Fibroblast of pulmonary artery (primary cell): ENCODE data around the gene KCNQ1.

ENCODE experiments used
- DNase-seq: peaks from one replicate; pipeline ENCODE4 v3.0.0-alpha.2; 2010; ENCODE audit warnings: low read depth
- H3K4me3 ChIP-seq: replicated peaks from 2 replicates; pipeline ENCODE4 v1.5.1; 2011; ENCODE audit warnings: low read depth, mild to moderate bottlenecking, control low read depth, low read length, moderate library complexity
- TF ChIP-seq, protein P1 (sequence below): IDR thresholded peaks from 2 replicates; pipeline ENCODE4 v1.5.1; 2011; ENCODE audit warnings: mild to moderate bottlenecking, control low read depth, low read length, inconsistent platforms; ENCODE audit errors: missing control alignments

The KCNQ1 gene

DNA sequence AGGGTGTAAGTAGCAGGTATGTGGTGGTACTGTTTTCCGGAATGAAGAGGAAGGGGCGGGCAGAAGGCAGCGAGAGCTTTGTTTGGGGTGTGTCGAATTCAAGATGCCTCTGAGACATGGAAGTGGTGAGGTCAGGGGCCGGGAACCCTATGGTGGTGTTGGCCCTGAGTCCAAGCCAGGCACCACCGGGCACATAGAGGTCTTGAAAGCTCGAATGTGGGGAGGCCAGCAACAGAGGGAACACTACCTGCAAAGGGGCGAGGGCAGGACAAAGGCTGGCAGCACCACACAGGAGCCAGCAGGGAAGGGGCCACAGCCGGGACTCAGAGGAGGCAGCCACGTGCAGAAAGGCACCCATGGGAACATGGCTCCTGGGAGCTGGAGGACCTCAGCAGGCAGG is 383.0 kb downstream of the KCNQ1 start:
- TF ChIP-seq, protein P1, sequence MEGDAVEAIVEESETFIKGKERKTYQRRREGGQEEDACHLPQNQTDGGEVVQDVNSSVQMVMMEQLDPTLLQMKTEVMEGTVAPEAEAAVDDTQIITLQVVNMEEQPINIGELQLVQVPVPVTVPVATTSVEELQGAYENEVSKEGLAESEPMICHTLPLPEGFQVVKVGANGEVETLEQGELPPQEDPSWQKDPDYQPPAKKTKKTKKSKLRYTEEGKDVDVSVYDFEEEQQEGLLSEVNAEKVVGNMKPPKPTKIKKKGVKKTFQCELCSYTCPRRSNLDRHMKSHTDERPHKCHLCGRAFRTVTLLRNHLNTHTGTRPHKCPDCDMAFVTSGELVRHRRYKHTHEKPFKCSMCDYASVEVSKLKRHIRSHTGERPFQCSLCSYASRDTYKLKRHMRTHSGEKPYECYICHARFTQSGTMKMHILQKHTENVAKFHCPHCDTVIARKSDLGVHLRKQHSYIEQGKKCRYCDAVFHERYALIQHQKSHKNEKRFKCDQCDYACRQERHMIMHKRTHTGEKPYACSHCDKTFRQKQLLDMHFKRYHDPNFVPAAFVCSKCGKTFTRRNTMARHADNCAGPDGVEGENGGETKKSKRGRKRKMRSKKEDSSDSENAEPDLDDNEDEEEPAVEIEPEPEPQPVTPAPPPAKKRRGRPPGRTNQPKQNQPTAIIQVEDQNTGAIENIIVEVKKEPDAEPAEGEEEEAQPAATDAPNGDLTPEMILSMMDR = no peak
- DNase-seq = no peak
- H3K4me3 ChIP-seq = no peak overlapping the region

DNA sequence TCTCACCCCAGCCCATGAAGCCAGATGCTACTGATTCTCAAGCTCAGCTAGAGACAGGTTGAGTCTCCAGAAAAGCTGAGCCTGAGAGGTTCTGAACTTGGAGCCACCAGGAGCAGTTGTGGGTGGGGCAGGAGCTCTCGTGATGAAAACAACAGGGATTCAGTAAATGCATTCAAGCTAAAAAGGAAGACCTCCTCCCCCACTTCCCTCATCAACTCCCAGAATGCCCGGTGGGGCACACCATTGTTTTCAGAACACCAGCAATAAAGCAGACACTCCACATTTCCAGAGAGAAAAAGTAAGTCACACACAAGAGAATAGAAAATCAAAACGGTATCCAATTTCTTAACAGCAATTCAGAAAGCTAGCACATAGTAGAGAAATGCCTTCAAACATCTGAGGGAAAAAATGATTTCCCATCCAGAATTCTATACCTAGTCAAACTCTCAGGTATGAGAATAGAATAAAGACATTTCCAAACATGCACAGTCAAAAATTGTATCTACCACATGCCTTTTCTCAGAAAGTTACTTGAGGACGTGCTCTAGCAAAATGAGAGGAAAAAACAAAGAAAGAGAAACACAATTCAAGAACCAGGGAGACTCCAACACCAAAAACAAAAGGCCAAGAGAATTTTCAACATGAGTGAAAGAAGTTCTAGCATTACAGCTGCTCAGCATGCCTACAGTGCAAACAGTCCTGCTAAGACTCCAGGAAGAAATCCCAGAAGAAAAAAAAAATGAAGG is 383.9 kb downstream of the KCNQ1 start:
- DNase-seq = no peak
- TF ChIP-seq, protein P1 = no peak
- H3K4me3 ChIP-seq = no peak overlapping the region

DNA sequence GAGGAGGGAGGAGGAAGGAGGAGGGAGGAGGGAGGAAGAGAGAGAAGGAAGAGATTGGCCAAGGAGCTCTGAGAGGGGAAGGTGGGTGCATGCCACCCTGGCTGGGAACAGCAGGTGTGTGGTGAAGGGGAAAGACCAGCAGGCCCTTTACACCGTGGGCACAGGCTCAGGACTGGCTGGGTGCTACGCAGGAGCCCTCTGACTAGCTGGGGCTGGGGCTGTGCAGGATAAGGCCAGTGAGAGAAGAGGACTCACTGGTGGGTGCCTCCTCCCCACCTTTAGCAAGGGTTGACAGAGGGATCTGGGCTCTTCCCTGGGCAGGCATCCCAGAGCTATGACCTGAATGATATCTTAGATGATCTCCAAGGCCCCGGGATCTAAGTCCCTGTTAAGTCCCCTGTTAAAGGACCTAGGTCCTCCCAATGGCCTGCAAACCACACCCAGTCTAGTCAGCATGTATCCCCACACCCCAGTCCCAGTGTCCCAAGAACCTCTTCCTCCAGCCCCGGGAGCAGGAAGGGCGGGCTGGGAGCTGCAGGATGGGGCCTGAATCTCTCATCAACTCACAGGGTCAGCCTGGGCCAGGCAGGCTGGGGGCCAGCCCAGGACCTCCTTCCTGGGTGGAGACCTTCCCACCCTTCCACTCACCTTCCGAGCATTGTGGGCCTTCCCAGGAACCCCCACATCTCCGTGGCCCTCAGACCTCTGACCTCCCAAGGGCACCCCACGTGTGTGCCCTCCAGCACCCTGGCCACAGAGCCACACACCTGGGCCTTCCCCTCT is 385.4 kb downstream of the KCNQ1 start:
- no peak overlapping the region for H3K4me3 ChIP-seq
- TF ChIP-seq, protein P1 = no peak
- no peak for DNase-seq

DNA sequence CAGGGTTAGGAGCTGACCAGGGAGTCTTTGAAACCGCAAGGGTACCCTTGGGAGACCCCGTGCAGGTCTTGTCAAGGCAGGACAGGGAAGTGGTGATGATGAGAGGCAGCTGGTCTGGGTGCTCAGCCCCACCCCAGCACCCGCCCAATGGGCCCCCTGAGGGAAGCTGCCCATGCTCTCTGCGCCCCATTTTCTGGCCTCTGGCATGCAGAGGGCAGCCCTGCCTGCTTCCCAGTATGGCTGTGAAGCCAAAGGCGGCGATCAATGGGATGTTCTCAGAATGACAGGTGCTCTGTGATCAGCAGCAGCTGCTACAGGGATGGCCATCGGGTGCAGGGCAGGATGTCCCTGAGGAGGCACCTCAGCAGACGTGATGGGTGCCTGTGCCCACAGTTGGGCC is 386.1 kb downstream of the KCNQ1 start:
- DNase-seq = no peak
- H3K4me3 ChIP-seq = no peak overlapping the region
- TF ChIP-seq, protein P1 = no peak

DNA sequence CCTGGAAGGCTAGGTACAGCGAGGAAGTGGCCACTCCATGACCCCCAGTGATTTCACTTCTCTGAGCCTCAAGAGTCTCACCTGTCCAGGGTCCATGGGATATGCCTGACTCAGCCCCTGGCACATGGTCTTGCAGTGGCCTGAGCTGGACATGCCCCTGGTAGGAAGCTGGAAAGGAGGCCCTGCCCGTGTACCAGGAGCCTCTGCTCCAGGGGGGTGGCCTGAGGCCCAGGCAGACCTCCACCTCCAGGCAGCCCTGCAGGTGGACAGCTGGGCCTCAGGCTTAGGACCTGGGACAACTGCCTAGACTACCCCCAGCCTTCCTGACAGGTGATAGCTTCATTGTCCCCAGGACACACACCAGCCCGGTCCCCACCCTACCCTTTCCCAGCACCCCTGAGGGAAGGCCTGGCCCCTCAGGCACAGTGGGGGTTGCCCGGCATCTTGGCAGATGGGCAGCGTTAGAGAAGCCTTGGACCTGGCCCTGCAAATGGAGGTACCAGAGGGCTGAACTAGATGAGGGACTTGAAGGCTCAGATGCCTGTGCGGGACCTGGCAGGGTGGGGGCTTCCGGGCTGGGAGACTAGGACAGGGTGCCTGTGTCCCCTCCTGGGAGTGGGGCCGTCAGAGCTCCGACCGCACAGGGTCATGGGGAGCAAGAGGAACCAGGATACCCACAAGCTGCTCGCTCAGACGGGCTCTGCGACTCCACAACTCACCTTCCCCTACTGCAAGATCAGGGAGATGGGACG is 387.1 kb downstream of the KCNQ1 start:
- H3K4me3 ChIP-seq = no peak overlapping the region
- TF ChIP-seq, protein P1 = no peak
- DNase-seq = no peak

DNA sequence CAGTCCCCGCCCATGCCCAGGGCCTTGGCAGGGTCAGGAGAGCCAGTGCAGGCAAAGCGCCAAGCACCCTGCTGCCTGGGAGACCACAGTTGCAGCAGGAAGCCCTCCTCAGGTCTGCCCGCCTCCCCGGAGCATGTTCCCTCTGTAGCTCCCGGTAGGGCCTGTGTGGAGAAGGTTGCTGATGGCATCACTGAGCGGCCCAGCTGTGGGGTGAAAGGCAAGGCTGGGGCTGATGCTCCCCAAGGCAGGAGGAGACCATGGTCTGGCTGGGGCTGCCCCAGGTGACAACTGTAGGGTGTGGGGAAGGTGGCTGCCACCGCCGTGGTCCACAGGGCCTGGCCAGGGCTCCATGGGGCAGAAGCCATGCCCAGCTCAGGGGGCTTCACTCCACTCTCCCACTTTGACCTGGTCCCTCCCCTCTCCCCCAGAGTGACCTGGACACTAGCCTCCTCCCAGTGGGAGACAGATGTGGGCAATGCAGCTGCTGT is 387.8 kb downstream of the KCNQ1 start:
- no peak for DNase-seq
- H3K4me3 ChIP-seq = no peak overlapping the region
- TF ChIP-seq, protein P1 = no peak
